Measurements from ENCODE around the gene PDE9A.

Gene PDE9A

DNA sequence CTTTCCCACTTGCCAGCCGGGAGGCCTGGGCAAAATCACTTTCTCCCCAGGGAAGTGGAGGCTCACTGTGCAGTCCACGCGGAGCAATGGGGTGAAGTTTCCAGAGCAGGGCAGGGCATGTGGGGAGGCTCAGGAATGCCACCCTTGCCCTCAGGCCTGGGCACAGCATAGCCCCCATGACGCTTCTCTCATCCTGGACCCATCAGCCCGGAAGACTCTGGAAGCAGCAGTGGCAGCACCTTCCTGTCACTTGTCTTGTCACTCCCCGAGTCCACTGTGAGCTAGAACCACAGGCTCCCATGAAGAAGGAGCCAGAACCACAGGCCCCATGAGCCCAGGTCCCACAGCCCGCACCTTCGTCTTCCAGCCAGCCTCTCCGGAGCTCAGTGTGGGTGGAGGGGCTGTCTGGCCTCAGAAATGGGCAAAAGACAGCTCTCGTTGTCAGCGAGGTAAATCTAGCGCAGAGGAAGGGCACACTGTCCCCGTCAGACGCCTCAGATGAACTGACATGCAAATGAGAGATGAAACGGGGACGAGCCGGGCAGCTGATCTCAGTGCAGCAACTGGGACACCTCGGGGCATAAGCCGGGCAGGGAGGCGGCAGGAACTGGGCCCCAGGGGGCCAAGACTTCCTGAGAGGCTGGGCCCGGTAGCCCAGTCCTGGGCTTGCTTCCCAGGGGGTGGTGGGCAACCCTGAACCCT, 6.1 kb downstream of the PDE9A start:
- no peak for DNase-seq

DNA sequence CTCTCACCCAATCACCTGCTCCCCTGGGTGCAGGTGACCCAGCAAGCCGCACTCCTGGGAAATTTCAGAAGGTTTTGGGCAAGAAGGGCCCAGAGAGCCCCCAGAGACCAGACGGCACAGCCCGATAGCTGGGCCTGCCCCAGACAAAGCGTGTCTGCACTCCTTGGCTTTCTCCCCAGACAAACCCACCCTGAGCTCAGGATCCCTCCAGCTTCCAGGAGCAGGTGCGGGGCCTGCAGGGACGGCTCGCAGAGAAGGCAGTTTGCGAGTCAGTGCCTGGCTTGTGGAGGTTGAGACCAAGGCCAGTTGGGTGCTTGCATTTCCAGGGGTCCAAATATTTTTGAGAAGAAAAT, 6.7 kb downstream of the PDE9A start:
- no peak for DNase-seq

DNA sequence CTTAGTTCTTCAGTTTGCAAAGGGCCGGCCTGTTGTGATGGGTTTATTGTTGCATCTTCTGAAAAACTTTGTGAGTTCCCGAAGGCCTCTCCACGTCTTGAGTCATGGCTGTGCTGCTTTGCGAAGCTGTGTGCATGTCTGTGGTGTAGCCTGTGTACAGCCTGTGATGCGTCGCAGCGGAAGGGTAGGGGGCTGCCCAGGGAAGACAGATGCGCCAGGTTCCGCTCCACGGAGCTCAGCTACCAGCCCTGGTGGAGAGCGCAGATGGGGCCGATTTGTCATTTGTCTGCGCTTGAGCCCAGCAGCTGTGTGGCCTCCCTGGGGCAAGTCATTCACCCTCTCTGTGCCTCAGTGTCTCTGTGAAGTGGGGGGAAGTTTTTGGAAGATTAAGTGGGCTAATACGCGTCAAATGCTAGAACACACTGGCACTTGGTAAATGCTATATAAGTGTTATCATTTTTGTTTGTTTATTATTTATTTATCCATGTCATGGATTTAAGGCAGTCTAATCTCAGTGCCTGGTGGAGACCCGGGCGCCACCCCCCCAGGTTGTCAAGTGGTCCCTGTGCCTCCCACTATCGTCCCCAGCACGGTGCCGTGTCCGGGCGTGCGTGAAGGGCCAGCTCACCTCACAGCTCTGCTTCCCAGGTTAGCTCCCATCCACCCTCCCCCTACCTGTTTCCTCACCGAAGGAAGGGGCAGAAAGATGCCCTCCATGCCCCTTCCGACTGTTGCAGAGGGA, 8.4 kb downstream of the PDE9A start:
- no peak for DNase-seq

DNA sequence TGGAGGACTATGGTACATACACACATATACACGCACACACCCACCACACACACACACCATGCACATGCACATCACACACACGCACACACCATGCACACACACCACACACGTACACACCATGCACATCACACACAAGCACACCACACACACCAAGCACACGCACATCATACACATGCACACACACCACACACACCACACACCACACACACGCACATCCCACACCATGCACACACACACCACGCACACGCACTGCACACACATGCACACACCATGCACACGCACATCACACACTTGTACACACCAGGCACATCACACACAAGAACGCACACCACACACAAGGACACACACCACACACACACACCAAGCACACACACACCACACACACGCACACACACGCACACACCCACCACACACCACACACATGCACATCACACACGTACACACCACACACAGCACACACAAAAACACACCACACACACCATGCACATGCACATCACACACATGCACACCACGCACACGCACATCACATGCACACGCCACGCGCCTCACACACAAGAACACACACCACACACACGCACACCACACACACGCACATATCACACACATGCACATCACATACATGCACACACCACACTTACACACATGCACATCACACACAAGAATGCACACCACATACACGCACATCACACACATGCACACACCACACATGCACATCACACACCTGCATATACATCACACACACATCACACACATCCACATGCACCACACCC, 9.2 kb downstream of the PDE9A start:
- no peak for DNase-seq

DNA sequence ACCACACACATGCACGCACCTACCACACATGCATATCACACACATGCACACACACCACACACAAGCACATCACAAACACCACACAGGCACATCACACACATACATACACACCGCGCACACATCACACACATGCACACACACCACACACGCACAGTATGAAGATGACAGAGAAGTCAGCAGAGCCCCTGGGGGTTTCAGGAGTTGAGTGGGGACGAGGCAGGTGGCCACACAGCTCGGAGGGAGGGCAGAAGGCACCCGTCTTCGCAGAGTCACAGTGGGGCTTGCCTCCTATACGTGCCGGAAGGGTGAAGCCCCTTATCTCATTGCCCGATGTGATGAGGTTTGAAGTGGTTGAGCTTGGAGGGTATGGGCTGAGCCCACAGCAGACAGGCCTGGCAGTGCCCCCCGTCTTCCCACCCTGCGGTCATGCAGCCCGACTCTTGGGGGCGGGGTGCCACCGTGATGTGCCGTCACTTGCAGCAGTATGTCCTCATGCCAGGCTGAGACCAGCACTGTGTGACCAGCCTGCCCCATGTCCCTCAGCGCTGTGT, 9.9 kb downstream of the PDE9A start:
- DNase-seq, result no peak

DNA sequence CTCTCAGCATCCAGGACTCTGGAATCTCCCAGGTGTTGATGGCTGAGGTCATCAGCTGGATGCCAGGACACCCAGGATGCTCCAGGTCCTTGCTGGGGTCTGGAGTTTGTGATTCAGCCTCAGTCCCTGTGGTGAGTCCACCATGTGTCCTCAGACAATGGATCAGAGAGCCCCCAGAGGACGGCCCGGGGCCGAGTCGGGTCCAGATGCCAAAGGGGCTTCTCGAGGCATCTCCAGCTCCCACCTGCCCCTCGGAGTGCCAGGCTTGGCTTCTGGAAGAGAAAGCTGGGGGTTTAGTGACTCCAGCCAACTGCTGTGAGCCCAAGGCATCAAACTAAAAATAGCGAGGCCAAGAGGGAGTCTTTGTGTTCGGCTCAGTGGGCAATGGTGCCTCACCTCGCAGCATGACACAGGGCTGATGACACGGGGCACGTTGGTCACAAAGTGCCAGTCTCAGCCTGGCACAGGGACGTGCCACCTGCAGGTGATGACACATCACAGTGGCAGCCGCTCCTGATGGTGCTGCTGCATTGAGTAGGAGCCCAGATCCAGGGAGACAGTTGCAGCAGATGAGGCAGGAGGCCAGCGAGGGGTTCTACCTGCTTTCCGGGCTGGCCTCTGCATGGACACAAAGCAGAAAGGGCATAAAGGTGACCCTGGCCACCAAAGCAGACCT, 10.6 kb downstream of the PDE9A start:
- no peak for DNase-seq

DNA sequence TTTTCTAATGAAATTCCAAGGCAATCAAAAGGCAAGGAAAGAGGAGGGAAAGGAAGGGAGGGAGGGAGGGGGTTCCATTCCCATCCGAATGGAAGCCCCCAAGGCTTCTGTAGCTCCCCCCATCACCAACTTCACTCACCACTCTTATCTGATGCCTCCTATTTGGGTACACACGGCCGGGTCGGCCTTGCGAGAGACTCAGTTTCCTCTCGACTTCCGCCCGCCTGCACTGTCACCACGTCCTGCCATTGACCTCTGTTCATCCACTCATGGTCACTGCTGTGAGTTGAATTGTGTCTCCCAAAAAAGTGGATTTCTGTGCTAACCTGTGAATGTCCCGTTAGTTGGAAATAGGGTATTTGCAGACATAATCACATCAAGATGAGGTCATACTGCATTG, 11.2 kb downstream of the PDE9A start:
- no peak for DNase-seq

DNA sequence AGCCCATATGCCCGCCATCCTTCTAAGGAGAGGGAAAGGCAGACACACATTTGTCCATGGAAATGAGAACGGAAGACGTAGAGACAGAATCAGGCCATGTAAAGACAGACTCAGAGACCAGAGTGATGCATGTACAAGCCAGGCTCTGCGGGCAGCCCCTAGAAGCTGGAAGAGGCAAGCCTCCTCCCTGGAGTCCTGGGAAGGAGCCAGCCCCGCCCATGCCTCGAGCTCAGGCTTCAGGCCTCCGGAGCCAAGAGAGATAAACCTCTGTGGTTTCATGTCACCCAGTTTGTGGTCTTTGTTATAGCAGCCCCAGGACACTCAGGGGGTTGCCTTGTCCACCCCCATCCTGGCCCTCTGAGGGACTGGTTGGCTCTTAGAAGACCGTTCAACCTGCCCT, 11.6 kb downstream of the PDE9A start:
- no peak for DNase-seq

DNA sequence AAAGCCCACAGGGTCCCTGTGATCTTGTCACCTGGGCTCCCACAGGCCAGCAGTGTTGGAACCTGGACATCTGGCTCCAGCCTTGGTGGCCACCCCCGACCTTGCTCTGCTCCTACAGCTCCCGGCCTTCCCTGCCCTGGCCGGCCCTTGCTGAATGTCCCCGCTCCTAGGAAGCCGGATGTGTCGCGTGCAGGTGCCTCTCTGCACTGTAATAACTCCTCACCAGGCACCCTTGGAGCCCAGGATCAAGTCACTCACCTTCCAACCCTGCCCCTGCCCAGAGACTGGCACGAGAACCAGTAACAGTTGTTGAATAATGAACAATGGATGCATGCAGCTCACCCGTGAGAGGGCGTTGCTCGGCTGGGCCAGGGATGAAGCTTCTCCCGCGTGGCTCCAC, 12.1 kb downstream of the PDE9A start:
- DNase-seq, result no peak

DNA sequence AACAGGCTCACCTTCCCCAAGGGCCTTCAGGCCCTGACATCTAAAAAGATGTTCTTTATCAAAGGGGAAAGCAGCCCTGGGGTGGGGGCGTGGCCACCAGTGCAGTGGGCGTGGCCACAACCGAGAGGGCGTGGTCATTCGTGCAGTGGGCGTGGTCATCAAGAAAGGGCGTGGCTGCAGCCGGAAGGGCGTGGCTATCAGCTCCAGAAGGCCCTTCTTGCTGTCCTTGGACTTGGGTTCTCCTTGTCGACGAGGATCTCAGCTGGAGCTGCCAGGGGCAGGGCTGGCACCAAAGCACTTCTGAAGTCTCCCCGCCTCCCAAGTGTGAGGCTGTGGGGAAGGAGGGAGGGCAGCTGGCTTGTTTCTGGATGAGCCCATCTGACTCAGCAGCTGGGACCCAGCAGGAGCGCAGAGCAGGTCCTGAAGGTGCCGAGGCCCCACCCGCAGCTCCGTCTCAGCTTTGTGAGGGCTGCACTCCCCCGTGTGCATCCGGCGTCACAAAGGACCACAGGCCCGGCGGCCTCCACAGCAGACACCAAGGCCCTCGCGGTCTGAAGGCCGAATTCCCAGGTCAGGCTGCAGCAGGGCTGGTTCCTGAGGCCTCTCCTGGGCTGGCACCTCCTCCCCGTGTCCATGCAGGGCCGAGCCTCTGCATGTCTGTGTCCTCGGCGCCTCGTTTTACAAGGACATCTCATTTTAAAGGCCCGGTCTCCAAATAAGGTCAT, 12.8 kb downstream of the PDE9A start:
- no peak for DNase-seq

DNA sequence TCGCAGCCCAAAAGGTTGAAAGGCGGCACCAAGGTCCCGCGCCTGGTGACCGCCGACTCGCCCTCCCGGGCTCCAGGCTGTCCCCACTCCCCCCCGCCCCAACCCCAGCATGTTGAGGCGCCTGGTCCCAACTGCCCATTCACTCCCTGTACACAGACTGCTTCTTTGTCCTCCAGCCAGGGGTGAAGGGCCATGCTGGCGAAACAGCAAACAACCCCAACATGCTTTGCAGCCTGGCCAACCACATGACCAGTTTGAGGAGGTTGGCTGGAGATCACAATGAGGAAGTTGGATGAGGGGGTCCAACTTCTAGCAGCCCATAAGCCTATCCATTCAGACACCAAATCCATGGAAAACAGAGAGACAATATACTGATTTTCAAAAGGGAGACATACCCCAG, 13.5 kb downstream of the PDE9A start:
- DNase-seq, result no peak

DNA sequence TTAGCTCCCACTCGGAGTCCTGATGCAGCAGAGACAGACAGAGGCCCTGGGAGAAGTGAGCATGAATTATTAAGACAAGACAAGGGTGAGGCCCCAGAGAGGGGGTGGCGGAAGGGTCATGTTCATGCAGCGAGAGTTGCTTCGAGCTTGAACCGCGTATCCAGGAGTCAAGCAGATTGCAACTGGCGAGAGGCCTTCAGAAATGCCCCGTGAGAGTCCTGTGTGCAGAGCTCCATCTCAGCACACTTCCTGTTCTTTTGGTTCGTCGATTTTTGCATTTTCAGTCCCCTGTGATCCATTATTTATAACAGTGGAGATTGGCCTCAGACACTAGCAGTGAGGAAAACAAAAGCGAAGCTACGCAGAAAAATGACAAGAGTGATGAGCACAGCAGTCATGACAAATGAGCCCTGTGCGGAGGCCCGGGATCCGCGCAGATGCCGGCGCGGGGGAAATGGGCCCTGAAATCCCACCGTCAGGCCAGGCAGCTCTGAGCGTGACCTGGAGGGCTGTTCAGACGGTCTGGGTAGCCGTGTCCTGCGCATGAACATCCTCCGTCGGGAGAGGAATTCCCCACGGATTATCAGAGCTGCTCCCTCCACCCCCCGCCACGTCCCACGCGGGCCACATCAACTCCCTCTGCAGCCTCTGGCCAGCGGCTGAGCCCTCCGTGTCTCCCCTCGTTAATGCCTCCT, 15.0 kb downstream of the PDE9A start:
- no peak for DNase-seq

DNA sequence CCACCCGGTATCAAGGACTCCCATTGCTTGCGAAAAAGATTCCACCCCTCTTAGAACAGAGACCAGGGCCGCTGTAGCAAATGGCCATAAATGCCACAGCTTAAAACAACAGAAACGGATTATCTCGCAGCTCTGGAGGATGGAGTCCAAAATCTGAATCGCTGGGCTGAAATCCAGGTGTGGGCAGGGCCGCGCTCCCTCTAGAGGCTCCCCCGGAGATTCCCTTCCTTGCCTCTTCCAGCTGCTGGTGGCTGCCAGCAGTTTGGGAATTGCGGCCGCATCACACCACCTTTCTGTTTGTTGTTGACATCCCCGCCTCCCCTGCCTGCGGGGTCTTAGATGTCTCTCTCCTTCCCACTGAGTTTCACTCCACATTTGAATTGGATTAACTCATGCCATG, 15.6 kb downstream of the PDE9A start:
- DNase-seq, result no peak

DNA sequence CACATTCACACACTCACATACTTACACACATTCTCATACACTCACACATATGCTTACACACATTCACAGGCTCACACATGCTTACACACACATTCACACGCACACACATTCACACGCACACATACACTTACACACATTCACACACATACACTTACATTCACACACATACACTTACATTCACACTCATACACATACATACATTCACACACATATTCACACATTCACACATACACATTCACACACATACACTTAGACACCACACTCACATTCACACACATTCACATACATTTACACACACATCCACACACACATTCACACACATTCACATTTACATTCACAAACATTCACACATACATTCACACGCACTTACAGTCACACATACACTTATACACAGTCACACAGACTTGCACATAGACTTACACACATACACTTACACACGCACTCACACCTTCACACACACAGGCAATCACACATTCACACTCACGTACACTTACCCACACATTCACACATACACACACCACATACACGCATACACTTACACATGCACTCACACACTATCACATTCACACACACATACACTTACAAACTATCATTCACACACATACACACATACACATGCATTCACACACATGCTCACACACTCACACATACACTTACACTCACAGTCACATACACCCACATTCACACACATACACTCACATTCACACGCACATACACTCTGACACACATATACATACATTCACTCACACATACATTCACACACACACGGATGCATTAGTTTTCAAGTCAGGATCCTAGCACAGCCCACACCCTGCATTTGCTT, 16.8 kb downstream of the PDE9A start:
- no peak for DNase-seq

DNA sequence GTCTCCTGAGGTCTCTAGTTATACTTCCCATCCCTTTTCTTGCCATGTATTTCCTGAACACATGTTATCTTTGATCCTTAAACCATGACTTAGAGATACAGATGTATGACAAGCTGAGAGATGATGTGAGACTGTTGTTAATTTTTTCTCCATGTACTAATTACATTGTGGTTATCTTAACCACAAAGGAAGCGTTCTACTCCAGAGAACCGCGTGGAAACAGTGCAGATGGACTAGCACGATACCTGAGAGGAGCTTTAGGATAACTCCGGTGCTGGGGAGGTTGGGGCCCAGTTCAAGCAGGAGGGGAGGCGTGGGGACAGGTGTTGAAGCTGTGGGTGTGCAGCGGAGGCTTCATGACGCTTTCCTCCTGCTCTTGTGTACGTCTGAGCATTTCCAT, 17.5 kb downstream of the PDE9A start:
- no peak for DNase-seq

DNA sequence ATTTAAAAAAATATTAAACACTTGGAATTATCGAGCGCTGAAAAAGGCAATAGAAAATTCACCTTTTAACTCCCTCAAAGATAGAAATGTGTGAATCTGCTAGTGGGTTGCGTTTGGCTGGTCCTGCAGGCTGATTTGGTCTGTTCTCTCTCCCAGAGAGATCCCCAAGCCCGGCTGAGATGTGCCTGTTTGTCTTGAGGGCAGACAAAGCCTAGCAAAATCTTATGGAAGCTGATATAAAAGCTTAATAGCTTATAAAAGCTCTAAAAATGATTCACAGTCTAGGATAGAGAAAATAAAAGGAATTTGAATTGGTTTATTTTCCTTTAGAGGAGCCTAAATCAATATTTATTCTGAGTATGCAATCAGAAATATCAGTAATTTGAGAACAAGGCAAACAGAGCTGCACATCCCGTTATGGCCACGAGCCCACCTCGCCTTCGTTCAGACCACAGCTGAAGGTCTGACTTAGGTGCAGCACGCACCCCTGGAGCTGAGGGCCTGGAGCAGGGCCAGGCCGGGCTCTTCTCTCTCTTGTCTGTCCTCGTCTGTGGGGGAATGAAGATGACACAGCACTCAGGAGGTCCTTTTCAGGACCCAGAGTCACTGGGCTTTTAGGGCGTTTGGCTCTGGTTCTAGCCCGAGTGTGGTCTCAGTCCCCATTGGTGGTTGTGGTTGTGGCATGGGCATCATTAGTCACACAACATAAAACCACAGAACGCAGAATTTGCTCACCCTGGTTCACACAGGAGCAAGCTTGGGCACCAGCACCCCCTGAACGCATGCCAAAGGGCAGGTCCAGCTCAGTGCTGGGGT, 18.6 kb downstream of the PDE9A start:
- DNase-seq, result no peak

DNA sequence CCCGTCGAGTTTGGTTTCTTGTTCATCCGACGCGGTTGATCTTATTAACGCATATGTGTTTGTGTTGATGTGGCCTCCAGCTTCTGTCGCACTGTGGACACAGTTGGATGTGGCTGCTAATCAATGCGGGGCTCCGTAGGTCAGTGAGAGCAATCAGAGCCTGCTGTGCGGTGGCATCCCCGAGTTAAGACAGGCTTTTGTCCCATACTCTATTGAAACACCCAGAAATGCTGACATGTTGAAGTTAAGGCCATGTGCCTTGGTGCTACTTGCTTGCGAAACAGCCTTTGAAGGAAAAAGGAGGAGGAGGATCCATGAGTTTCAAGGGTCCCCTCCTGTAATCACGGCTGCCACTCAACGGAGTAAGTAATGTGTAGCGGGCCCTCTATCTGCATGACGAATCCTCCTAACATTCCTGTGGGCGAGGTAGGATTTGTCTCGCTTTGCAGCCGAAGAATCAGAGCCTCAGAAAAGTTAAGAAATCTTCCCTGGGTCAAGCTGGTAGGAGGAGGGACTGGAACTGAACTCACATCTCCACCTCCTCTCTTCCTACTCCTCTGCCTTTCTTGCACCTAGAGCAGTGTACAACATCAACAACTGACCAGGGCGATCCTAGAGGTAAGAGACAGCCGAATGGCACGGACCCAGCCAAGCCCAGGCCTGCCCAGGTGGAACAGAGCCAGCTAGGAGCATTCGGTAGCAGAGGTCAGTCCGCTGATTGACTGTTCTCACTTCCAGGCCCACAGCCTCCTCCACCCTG, 19.5 kb downstream of the PDE9A start:
- no peak for DNase-seq

DNA sequence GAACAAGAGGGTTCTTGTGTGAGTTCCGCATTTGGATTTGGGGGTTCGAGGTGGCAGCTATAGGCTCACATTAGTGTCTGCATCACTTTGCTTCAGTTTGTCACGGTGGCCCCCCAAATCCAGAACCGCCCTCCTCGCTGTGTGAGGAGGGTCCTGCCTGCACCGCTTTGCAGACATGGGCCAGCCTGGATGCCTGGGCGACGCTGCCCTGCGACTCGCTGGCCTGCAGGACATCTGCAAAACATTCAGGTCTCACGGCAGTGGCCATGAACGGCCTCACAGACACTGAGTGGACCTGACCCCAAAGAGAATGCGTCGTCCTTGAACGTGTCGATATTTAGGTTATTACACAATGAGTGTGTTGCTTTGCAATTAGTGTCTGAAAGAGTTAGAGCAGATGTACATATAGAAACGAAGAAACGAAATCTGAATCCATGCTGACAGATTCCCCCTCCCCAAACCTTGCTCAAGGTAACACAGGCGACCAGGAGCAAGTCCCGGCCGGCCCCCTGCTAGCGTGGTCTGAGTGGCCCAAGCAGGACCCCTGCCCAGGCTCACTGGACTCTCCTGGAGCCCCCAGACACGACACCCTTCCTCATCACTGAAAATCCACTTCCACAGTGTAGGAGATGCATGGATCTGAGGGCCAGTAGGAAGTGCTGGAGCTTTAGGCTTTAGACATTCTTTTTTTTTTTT, 20.4 kb downstream of the PDE9A start:
- no peak for DNase-seq

Data from stimulated activated CD4-positive, alpha-beta T cell treated with anti-CD3 and anti-CD28 coated beads, Interleukin-4, amount 100 ng/mL, for 4 hours (primary cell).